K562 (cell line): ENCODE data around the gene MAP3K6. TPM values are rescaled to one million over a fixed set of nuclear protein-coding genes. Genes with fewer than 3 reads are reported as not detected.

Experiments used
- ATF3 ChIP-seq, 2 experiments: fragments of 450-650 bp in 1 of 2; sonication (generic) in 1 of 2; formaldehyde crosslinking in 1 of 2; IDR thresholded peaks in 1 of 2; conservative IDR thresholded peaks in 1 of 2; 2 replicates each; pipeline versions ENCODE4 v1.6.1 to v1.8.1; 2016 to 2023; ENCODE audit warnings: mild to moderate bottlenecking in 2 of 2, moderate library complexity in 2 of 2, inconsistent platforms in 1 of 2, missing genetic modification reagents in 1 of 2
- CBFA2T2 ChIP-seq: fragments of 450-650 bp; conservative IDR thresholded peaks from 2 replicates; pipeline ENCODE4 v1.6.1; 2017; ENCODE audit warnings: mild to moderate bottlenecking
- CBX3 ChIP-seq, 2 experiments: IDR thresholded peaks; 1 replicate in 1 of 2; 2 replicates in 1 of 2; pipeline ENCODE4 v1.6.1; 2012; ENCODE audit warnings: inconsistent platforms in 2 of 2, low read length in 2 of 2, borderline replicate concordance in 1 of 2, control low read depth in 1 of 2
- E2F4 ChIP-seq: sonication (generic); formaldehyde crosslinking; IDR thresholded peaks from 2 replicates; pipeline ENCODE4 v1.8.0; 2022; ENCODE audit warnings: mild to moderate bottlenecking, low read depth, missing genetic modification reagents
- ELF2 ChIP-seq: fragments of 250-450 bp; sonication (Bioruptor Pico); IDR thresholded peaks from 2 replicates; pipeline ENCODE4 v1.5.0; 2021; ENCODE audit warnings: mild to moderate bottlenecking
- FOXM1 ChIP-seq, 2 experiments: fragments of 450-650 bp in 1 of 2; sonication (generic) in 1 of 2; formaldehyde crosslinking in 1 of 2; IDR thresholded peaks; 2 replicates each; pipeline versions ENCODE4 v1.6.1 to v1.9.0; 2017 to 2022; ENCODE audit warnings: low read depth in 2 of 2, mild to moderate bottlenecking in 2 of 2, missing genetic modification reagents in 1 of 2, moderate library complexity in 1 of 2
- GATAD2A ChIP-seq: fragments of 450-650 bp; IDR thresholded peaks from 2 replicates; pipeline ENCODE4 v1.6.1; 2017
- HCFC1 ChIP-seq: IDR thresholded peaks from 2 replicates; pipeline ENCODE4 v1.6.1; 2012; ENCODE audit warnings: low read depth, low read length, improper control_type of control experiment
- L3MBTL2 ChIP-seq: fragments of 450-650 bp; IDR thresholded peaks from 2 replicates; pipeline ENCODE4 v1.6.1; 2016; ENCODE audit warnings: mild to moderate bottlenecking, moderate library complexity
- LCOR ChIP-seq: sonication (generic); formaldehyde crosslinking; IDR thresholded peaks from 2 replicates; pipeline ENCODE4 v1.8.0; 2022; ENCODE audit warnings: mild to moderate bottlenecking, missing genetic modification reagents
- MEF2D ChIP-seq: conservative IDR thresholded peaks from 2 replicates; pipeline ENCODE4 v1.6.1; 2016; ENCODE audit warnings: low read depth, missing genetic modification characterization, missing compliant biosample characterization
- MTA3 ChIP-seq: fragments of 450-650 bp; formaldehyde crosslinking; IDR thresholded peaks from 2 replicates; pipeline ENCODE4 v1.6.1; 2017; ENCODE audit warnings: mild to moderate bottlenecking, borderline replicate concordance
- MYNN ChIP-seq, 2 experiments: sonication (generic); formaldehyde crosslinking in 1 of 2; IDR thresholded peaks; 2 replicates each; pipeline versions ENCODE4 v1.5.0 to v1.6.1; 2016 to 2020; ENCODE audit warnings: antibody characterized with exemption in 1 of 2, missing genetic modification reagents in 1 of 2
- PTBP1 ChIP-seq: fragments of 200-400 bp; formaldehyde crosslinking; IDR thresholded peaks from 2 replicates; pipeline ENCODE4 v1.6.1; 2017; ENCODE audit warnings: low read depth, low read length
- PYGO2 ChIP-seq: fragments of 450-650 bp; IDR thresholded peaks from 2 replicates; pipeline ENCODE4 v1.6.1; 2016; ENCODE audit warnings: mild to moderate bottlenecking, missing genetic modification characterization, moderate library complexity, missing compliant biosample characterization
- RAD51 ChIP-seq: fragments of 450-650 bp; IDR thresholded peaks from 2 replicates; pipeline ENCODE4 v1.7.1; 2016; ENCODE audit warnings: low read depth, mild to moderate bottlenecking, borderline replicate concordance
- THAP12 ChIP-seq: fragments of 250-450 bp; sonication (Bioruptor Pico); IDR thresholded peaks from 2 replicates; pipeline ENCODE4 v1.9.0; 2021; ENCODE audit warnings: mild to moderate bottlenecking, inconsistent platforms
- TRIM28 ChIP-seq: fragments of 450-650 bp; IDR thresholded peaks from 2 replicates; pipeline ENCODE4 v1.6.1; 2017
- USF2 ChIP-seq: sonication (generic); formaldehyde crosslinking; IDR thresholded peaks from 2 replicates; pipeline ENCODE4 v1.5.0; 2020; ENCODE audit warnings: missing genetic modification reagents
- ZNF445 ChIP-seq: fragments of 250-450 bp; sonication (Bioruptor Pico); IDR thresholded peaks from 2 replicates; pipeline ENCODE4 v1.4.0; 2020; ENCODE audit warnings: low read depth, mild to moderate bottlenecking, moderate library complexity
- ZNF699 ChIP-seq: fragments of 250-450 bp; sonication (Bioruptor Pico); IDR thresholded peaks from 2 replicates; pipeline ENCODE4 v1.8.0; 2021; ENCODE audit warnings: mild to moderate bottlenecking, moderate library complexity; ENCODE audit not compliant: insufficient replicate concordance
- ZNF766 ChIP-seq: fragments of 200-800 bp; sonication (Bioruptor generic); conservative IDR thresholded peaks from 2 replicates; pipeline ENCODE4 v1.6.1; 2016; ENCODE audit warnings: missing genetic modification characterization, missing compliant biosample characterization
- ZNF778 ChIP-seq: fragments of 450-650 bp; formaldehyde crosslinking; IDR thresholded peaks from 2 replicates; pipeline ENCODE4 v1.4.0; 2020; ENCODE audit warnings: mild to moderate bottlenecking, moderate library complexity
- polyA plus RNA-seq, 8 experiments: library from polyadenylated mRNA; depleted of rRNA in 4 of 8; stranded (reverse) in 5 of 8; unstranded in 3 of 8; fragments of >200 nt; fragmentation: Nextera tagmentation in 2 of 8; fragmentation: Illumina TruSeq in 1 of 8; extraction: Ambion mirVana in 2 of 8; extraction: Trizol in 1 of 8; gene quantifications; 2 replicates each; pipeline versions ENCODE4 v1.2.1 to v1.2.3, GENCODE V29; 2011 to 2014; ENCODE audit warnings: inconsistent platforms in 1 of 8, missing spikeins in 1 of 8
- total RNA-seq, 7 experiments: library from RNA; depleted of rRNA in 6 of 7; stranded (reverse); fragments of >200 nt in 6 of 7; fragmentation: Illumina TruSeq in 2 of 7; extraction: Trizol in 2 of 7; gene quantifications; 2 replicates each; pipeline versions ENCODE4 v1.2.1 to v1.2.3, GENCODE V29; 2011 to 2021; ENCODE audit warnings: low replicate concordance in 1 of 7

The MAP3K6 gene
- total and polyA plus RNA-seq, 9 of the 15 experiments (the other 6 are each of a cell fraction or from before 2014, with no cell fraction given), result 0.99 to 21.9 (median 7.0) TPM

GRCh38 chr1:27321813-27322568, 44.8 kb downstream of the MAP3K6 start, which contains the start of gene TMEM222 (continued):
- TF ChIP-seq ATF3 (IDR thresholded peaks at IDR 0.05), result peak; percentile 74
- TF ChIP-seq ATF3 (CRISPR knock-in tag; conservative IDR thresholded peaks at IDR 0.05), result peak; percentile 79
- no peak for TF ChIP-seq ZNF766 (CRISPR knock-in tag)
- TF ChIP-seq PTBP1, result peak; percentile 48; the same call in 1 of the 2 replicates
- peak; percentile 97 for TF ChIP-seq MTA3
- peak; percentile 57; the same call in 1 of the 2 replicates for TF ChIP-seq RAD51
- TF ChIP-seq E2F4, result peak; percentile 75; the same call in 1 of the 2 replicates
- peak; percentile 29; the same call in 1 of the 2 replicates for TF ChIP-seq USF2 (CRISPR knock-in tag)
- no peak for TF ChIP-seq ZNF699 (CRISPR knock-in tag)
- TF ChIP-seq ELF2, result peak; percentile 97
- no peak for TF ChIP-seq CBFA2T2
- TF ChIP-seq TRIM28, result peak; percentile 38; the same call in 1 of the 2 replicates
- peak in 1 of 2 experiments; percentile 94; a peak in 2 of 3 replicates for TF ChIP-seq CBX3 (IDR thresholded peaks at IDR 0.05; ENCODE audit: borderline replicate concordance in 1 of 2, low read length in 2 of 2)
- peak; percentile 96 for TF ChIP-seq LCOR (CRISPR knock-in tag)
- peak; percentile 79 for TF ChIP-seq L3MBTL2
- TF ChIP-seq HCFC1, result peak; percentile 89
- TF ChIP-seq GATAD2A, result peak; percentile 68; the same call in 1 of the 2 replicates
- TF ChIP-seq MEF2D (tag), result no peak
- peak; percentile 57; the same call in 1 of the 2 replicates for TF ChIP-seq THAP12
- peak; percentile 80; the same call in 1 of the 2 replicates for TF ChIP-seq MYNN (IDR thresholded peaks at IDR 0.05)
- no peak for TF ChIP-seq MYNN (CRISPR knock-in tag; IDR thresholded peaks at IDR 0.05)
- no peak for TF ChIP-seq ZNF445 (CRISPR knock-in tag)
- TF ChIP-seq ZNF778, result no peak
- TF ChIP-seq PYGO2 (tag), result no peak
- no peak for TF ChIP-seq FOXM1 (IDR thresholded peaks at IDR 0.05; ENCODE audit: low read depth)
- peak; percentile 91; the same call in 1 of the 2 replicates for TF ChIP-seq FOXM1 (CRISPR knock-in tag; IDR thresholded peaks at IDR 0.05; ENCODE audit: low read depth)
